Erythroblast (primary cell): ENCODE measurements around the gene SLC38A9.

Source experiments
- GATA1 ChIP-seq: IDR thresholded peaks from 2 replicates; pipeline ENCODE4 v1.6.1; 2011; ENCODE audit warnings: low read depth, mild to moderate bottlenecking, control low read depth, low read length, moderate library complexity
- POLR2A ChIP-seq: IDR thresholded peaks from 2 replicates; pipeline ENCODE4 v1.6.1; 2011; ENCODE audit warnings: mild to moderate bottlenecking, low read length

DNA sequence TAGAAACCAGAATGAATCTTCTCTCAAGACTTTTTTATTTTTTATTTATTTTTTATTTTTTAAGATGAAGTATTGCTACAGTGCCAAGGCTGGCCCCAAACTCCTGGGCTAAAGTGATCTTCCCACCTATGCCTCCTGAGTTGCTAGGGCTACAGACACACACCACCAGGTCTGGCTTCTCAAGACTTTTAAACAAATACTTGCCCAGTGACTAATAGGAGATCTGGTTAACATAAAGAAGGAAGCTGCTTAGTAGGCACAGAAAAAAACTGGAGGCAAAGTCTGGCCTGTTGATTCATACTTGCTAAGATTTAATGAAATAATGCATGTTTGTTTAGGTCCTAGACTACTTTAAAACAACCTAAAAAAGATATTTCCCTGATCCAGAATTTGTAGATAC lies 43.8 kb downstream of the SLC38A9 start:
- TF ChIP-seq POLR2A (no peak), GATA1 (no peak)
